ENCODE results near the gene PCTP.

PCTP gene

GRCh38 chr17:55729484-55729883 lies 21.4 kb upstream of the PCTP start:
- DNase-seq (ENCODE audit: extremely low read depth, insufficient read length): no peak
- no peak overlapping the region for H3K4me3 ChIP-seq (replicated peaks; ENCODE audit: low read depth, low read length)
- H3K27me3 ChIP-seq (replicated peaks; ENCODE audit: control insufficient read depth, insufficient read depth, low read length): no peaks in the 10 kb centered on the region
- H3K36me3 ChIP-seq (ENCODE audit: control insufficient read depth, insufficient read depth, low read length): no peaks in the 10 kb centered on the region
- TF ChIP-seq CTCF (IDR thresholded peaks at IDR 0.05; ENCODE audit: insufficient read depth, low read length, poor library complexity, severe bottlenecking): no peak

- Histone ChIP-seq H3K4me3 (replicated peaks; ENCODE audit: low read depth, low read length) (no peak overlapping the region), H3K36me3 (ENCODE audit: control insufficient read depth, insufficient read depth, low read length) (no peaks in the 10 kb centered on the region), H3K27me3 (replicated peaks; ENCODE audit: control insufficient read depth, insufficient read depth, low read length) (no peaks in the 10 kb centered on the region)
- no peak for DNase-seq (ENCODE audit: extremely low read depth, insufficient read length)
- no peak for TF ChIP-seq CTCF (IDR thresholded peaks at IDR 0.05; ENCODE audit: insufficient read depth, low read length, poor library complexity, severe bottlenecking)
Observed at GRCh38 chr17:55730380-55730779, 20.5 kb upstream of the PCTP start.

GRCh38 chr17:55730808-55731207 lies 20.0 kb upstream of the PCTP start:
- H3K27me3 ChIP-seq (replicated peaks; ENCODE audit: control insufficient read depth, insufficient read depth, low read length): no peaks in the 10 kb centered on the region
- no peak for TF ChIP-seq CTCF (IDR thresholded peaks at IDR 0.05; ENCODE audit: insufficient read depth, low read length, poor library complexity, severe bottlenecking)
- H3K4me3 ChIP-seq (replicated peaks; ENCODE audit: low read depth, low read length): no peak overlapping the region

GRCh38 chr17:55731586-55732250 lies 19.1 kb upstream of the PCTP start:
- Histone ChIP-seq H3K4me3 (replicated peaks; ENCODE audit: low read depth, low read length) (no peak overlapping the region), H3K36me3 (ENCODE audit: control insufficient read depth, insufficient read depth, low read length) (no peaks in the 10 kb centered on the region), H3K27me3 (replicated peaks; ENCODE audit: control insufficient read depth, insufficient read depth, low read length) (no peaks in the 10 kb centered on the region)
- no peak for TF ChIP-seq CTCF (IDR thresholded peaks at IDR 0.05; ENCODE audit: insufficient read depth, low read length, poor library complexity, severe bottlenecking)
- no peak for DNase-seq (ENCODE audit: extremely low read depth, insufficient read length)

More at GRCh38 chr17:55730808-55731207, 20.0 kb upstream of the PCTP start:
- H3K36me3 ChIP-seq (ENCODE audit: control insufficient read depth, insufficient read depth, low read length): no peaks in the 10 kb centered on the region
- DNase-seq (ENCODE audit: extremely low read depth, insufficient read length): no peak

- no peak for TF ChIP-seq CTCF (IDR thresholded peaks at IDR 0.05; ENCODE audit: insufficient read depth, low read length, poor library complexity, severe bottlenecking)
- DNase-seq (ENCODE audit: extremely low read depth, insufficient read length): no peak
- no peaks in the 10 kb centered on the region for H3K36me3 ChIP-seq (ENCODE audit: control insufficient read depth, insufficient read depth, low read length)
- no peak overlapping the region for H3K4me3 ChIP-seq (replicated peaks; ENCODE audit: low read depth, low read length)
- H3K27me3 ChIP-seq (replicated peaks; ENCODE audit: control insufficient read depth, insufficient read depth, low read length): no peaks in the 10 kb centered on the region
Observed at GRCh38 chr17:55734128-55734781, 16.6 kb upstream of the PCTP start.

Measured in GM06990 (cell line).